SU-DHL-6 (cell line): Measurements from ENCODE around the gene MIER3.

Experiments
- CTCF ChIP-seq: fragments of 200-600 bp; sonication (generic); IDR thresholded peaks from one replicate; pipeline ENCODE4 v1.5.1; 2017; ENCODE audit warnings: antibody characterized with exemption, mild to moderate bottlenecking, low read length, moderate library complexity; ENCODE audit not compliant: insufficient read depth, poor library complexity, severe bottlenecking
- EZH2phosphoT487 ChIP-seq: fragments of 200-600 bp; sonication (generic), shearing (Covaris generic); conservative IDR thresholded peaks from 2 replicates; pipeline ENCODE4 v1.6.1; 2018; ENCODE audit warnings: mild to moderate bottlenecking, antibody characterized with exemption, low read length, moderate library complexity, mixed read lengths

GRCh38 chr5:56986626-56986947 lies 34.7 kb upstream of the MIER3 start:
- TF ChIP-seq CTCF (no peak), EZH2phosphoT487 (no peak)
